Sigmoid colon (tissue), 7 donors: ENCODE results near the gene FAM240B. TPM values are rescaled to one million over a fixed set of nuclear protein-coding genes. Genes with fewer than 3 reads are reported as not detected.

ENCODE experiments used
- DNase-seq: peaks from one replicate; pipeline ENCODE4 v3.0.0-alpha.2; 2019
- H3K27ac ChIP-seq, 4 donors: fragments of 200-600 bp; sonication (generic); one replicate each; pipeline ENCODE4 v1.5.1; 2016 to 2019; ENCODE audit warnings: mild to moderate bottlenecking in 1 of 4
- H3K27me3 ChIP-seq, 3 donors: fragments of 200-600 bp; sonication (generic); one replicate each; pipeline ENCODE4 v1.5.1; 2019; ENCODE audit warnings: mild to moderate bottlenecking in 1 of 3
- H3K36me3 ChIP-seq, 4 donors: fragments of 200-600 bp; sonication (generic); one replicate each; pipeline ENCODE4 v1.5.1; 2016 to 2019
- H3K4me1 ChIP-seq, 4 donors: fragments of 200-600 bp; sonication (generic); one replicate each; pipeline ENCODE4 v1.5.1; 2017 to 2019
- H3K4me3 ChIP-seq, 4 donors: fragments of 200-600 bp; sonication (generic); one replicate each; pipeline ENCODE4 v1.5.1; 2017 to 2019; ENCODE audit warnings: mild to moderate bottlenecking in 2 of 4, moderate library complexity in 1 of 4
- H3K9me3 ChIP-seq, 4 donors: fragments of 200-600 bp in 3 of 4; sonication (generic) in 3 of 4; one replicate each; pipeline versions ENCODE4 v1.5.1 to v1.6.1; 2013 to 2019
- CTCF ChIP-seq, 4 experiments: fragments of 450-650 bp in 3 of 4; fragments of 200-600 bp in 1 of 4; IDR thresholded peaks; one replicate each; pipeline ENCODE4 v1.5.1; 2016 to 2019; ENCODE audit warnings: antibody characterized with exemption in 4 of 4, mild to moderate bottlenecking in 3 of 4, moderate library complexity in 2 of 4
- EP300 ChIP-seq, 4 donors: sonication (generic); formaldehyde crosslinking; IDR thresholded peaks; one replicate each; pipeline ENCODE4 v1.6.1; 2017; ENCODE audit warnings: antibody characterized with exemption in 4 of 4
- POLR2A ChIP-seq, 2 donors: fragments of 450-650 bp; IDR thresholded peaks; one replicate each; pipeline ENCODE4 v1.6.1; 2016; ENCODE audit warnings: antibody characterized with exemption in 2 of 2, mild to moderate bottlenecking in 2 of 2, moderate library complexity in 2 of 2
- POLR2AphosphoS5 ChIP-seq, 4 donors: sonication (generic); formaldehyde crosslinking; IDR thresholded peaks; one replicate each; pipeline ENCODE4 v1.6.1; 2017; ENCODE audit warnings: antibody characterized with exemption in 4 of 4
- WGBS, 2 donors: extraction: QIAGEN DNeasy Blood & Tissue Kit; methylation state at CpG; one replicate each; pipeline ENCODE4 v1.1.7; 2013; 5-methylcytosine and 5-hydroxymethylcytosine counted together
- intact Hi-C: fragments of 100-400 bp; cut with DNase I; formaldehyde crosslinking; loops from one replicate; pipeline ENCODE4 v1.15.1; 2023
- polyA plus RNA-seq, 3 donors: library from polyadenylated mRNA; stranded (reverse); fragments of 200-250 nt; gene quantifications; one replicate each; pipeline ENCODE4 v1.2.3, GENCODE V29; 2013
- total RNA-seq, 4 donors: library from RNA; depleted of rRNA; stranded (reverse); fragments of >200 nt; gene quantifications; one replicate each; pipeline ENCODE4 v1.1.0, GENCODE V29; 2016
- donor health status: healthy with polysubstance abuse.
- donor health status: Bipolar disorder and iron deficiency.
- donor health status: healthy.

The FAM240B gene
- total and polyA plus RNA-seq, 7 donors, result not detected

- H3K4me3 ChIP-seq, result no peak overlapping the region
- H3K4me1 ChIP-seq, result no peaks in the 10 kb centered on the region
- H3K9me3 ChIP-seq, result no peaks in the 10 kb centered on the region
- intact Hi-C loops, result no loop called here
- H3K27ac ChIP-seq, result no peak overlapping the region
- WGBS, 2 donors, result 70 to 81% methylated on average over 8 of the region's 8 CpGs
- no peaks in the 10 kb centered on the region for H3K27me3 ChIP-seq
- no peaks in the 10 kb centered on the region for H3K36me3 ChIP-seq
- no peak for TF ChIP-seq EP300 (IDR thresholded peaks at IDR 0.05)
- TF ChIP-seq POLR2A (IDR thresholded peaks at IDR 0.05), result no peak
- no peak for TF ChIP-seq CTCF (IDR thresholded peaks at IDR 0.05)
- no peak for TF ChIP-seq POLR2AphosphoS5 (IDR thresholded peaks at IDR 0.05)
- DNase-seq, result no peak
These were observed 57.0 kb downstream of the FAM240B start for GRCh38 chr9:38662763-38663593.

- no peaks in the 10 kb centered on the region for H3K4me1 ChIP-seq
- intact Hi-C loops, result no loop called here
- TF ChIP-seq POLR2AphosphoS5 (IDR thresholded peaks at IDR 0.05), result no peak
- TF ChIP-seq EP300 (IDR thresholded peaks at IDR 0.05), result no peak
- TF ChIP-seq CTCF (IDR thresholded peaks at IDR 0.05), result no peak
- TF ChIP-seq POLR2A (IDR thresholded peaks at IDR 0.05), result no peak
- no peak overlapping the region for H3K4me3 ChIP-seq
- H3K27me3 ChIP-seq, result no peaks in the 10 kb centered on the region
- DNase-seq, result no peak
- no peaks in the 10 kb centered on the region for H3K36me3 ChIP-seq
- H3K27ac ChIP-seq, result no peak overlapping the region
- H3K9me3 ChIP-seq, result no peaks in the 10 kb centered on the region
- WGBS, 2 donors, result 83 to 92% methylated on average over 7 of the region's 7 CpGs
These were observed 60.4 kb downstream of the FAM240B start for GRCh38 chr9:38659538-38659937.

- intact Hi-C loops, result no loop called here
- H3K9me3 ChIP-seq, result no peaks in the 10 kb centered on the region
- H3K4me3 ChIP-seq, result no peak overlapping the region
- no peaks in the 10 kb centered on the region for H3K27me3 ChIP-seq
- no peak for TF ChIP-seq POLR2A (IDR thresholded peaks at IDR 0.05)
- no peak for TF ChIP-seq CTCF (IDR thresholded peaks at IDR 0.05)
- no peak for TF ChIP-seq EP300 (IDR thresholded peaks at IDR 0.05)
- no peak for TF ChIP-seq POLR2AphosphoS5 (IDR thresholded peaks at IDR 0.05)
- no peak overlapping the region for H3K27ac ChIP-seq
- no peaks in the 10 kb centered on the region for H3K4me1 ChIP-seq
- DNase-seq, result no peak
- no peaks in the 10 kb centered on the region for H3K36me3 ChIP-seq
- 21 to 80% methylated on average over 5 of the region's 5 CpGs for WGBS, 2 donors
These were observed 63.0 kb downstream of the FAM240B start for GRCh38 chr9:38656896-38657295.

- 16 to 62% methylated on average over 7 of the region's 7 CpGs for WGBS, 2 donors
- TF ChIP-seq POLR2AphosphoS5 (IDR thresholded peaks at IDR 0.05) (no peak), EP300 (IDR thresholded peaks at IDR 0.05) (no peak), POLR2A (IDR thresholded peaks at IDR 0.05) (no peak), CTCF (IDR thresholded peaks at IDR 0.05) (no peak)
- no peak overlapping the region for H3K4me3 ChIP-seq
- H3K27me3 ChIP-seq, result no peaks in the 10 kb centered on the region
- H3K4me1 ChIP-seq, result no peaks in the 10 kb centered on the region
- H3K9me3 ChIP-seq, result no peaks in the 10 kb centered on the region
- intact Hi-C loops, result no loop called here
- no peak for DNase-seq
- no peak overlapping the region for H3K27ac ChIP-seq
- no peaks in the 10 kb centered on the region for H3K36me3 ChIP-seq
These were observed 67.4 kb downstream of the FAM240B start for GRCh38 chr9:38652486-38652885.
